Measurements from ENCODE around the gene TSHR.

The TSHR gene

DNA sequence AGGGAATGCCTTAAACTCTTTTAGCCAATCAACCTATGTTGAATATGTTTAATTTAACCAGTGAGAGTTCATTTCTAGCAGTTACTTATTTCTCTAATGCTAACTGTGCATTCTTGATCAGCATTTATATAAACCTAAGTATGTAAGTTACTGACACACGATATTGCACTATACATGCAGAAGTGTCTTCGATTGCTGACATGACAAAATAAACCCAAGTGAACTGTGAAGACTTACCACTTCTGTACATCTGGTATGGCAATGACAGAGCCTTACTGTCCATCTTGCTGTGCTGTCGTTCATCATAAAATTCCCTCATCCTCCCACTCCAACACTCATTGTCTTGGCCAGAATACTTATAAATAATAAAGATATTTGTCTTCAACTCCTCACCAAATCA, 131.8 kb downstream of the TSHR start:
- no peak for DNase-seq

DNA sequence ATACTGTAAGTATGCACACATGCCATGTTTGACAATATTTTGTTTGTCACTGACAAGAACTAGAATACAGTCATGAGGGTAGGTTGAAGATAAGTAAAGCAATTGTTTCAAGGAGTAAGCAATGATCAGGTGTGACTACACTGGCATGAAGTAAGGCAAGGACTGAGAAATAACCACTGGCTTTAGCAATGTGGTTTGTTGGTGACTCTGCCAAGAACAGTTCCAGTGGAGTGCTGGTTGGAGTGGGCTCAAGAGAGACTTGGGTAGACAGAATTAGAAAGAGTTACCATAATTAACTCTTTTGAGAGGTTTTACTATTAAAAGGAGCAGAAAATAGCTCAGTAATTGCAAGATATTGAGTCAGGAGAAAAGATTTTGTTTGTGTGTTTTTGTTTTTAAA, 135.7 kb downstream of the TSHR start:
- DNase-seq, result no peak

DNA sequence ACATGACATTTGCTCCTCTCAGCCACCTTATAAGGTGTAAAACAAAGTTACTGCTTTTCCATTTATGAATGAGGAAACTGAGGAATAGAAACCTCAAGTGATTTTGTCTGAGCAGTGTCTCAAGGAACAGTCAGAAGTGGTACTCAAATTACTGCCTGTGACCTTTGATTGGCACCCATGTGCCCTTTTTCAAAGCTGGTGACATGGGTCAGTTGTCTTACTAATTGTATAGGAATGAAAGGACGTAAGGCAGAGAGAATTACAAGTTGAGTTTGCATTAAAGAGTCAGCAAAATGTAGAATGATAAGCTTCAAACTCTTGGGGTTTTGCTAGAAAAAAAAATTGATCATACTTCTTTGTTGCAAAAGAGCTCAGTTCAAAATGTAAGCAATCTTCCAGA, 136.2 kb downstream of the TSHR start:
- DNase-seq, result no peak

DNA sequence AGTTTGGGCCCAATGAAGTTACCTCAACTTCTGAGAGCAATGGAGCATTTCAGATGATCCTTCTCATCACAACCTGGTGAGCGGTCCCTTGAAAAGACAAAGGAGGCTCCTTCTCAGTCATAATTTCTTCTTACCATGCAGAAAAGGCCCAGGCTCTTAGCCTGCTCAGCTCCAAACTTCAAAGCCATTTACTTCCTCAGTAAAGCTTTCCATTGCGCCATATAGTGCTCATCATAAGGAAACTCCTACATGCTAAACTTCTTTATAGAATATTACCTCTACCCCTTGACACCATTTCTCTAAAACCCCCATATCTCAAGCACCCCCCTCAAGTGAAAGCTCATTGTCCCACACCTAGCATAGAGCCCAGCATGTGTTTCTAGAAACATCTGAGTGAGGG, 138.2 kb downstream of the TSHR start:
- DNase-seq, result no peak

DNA sequence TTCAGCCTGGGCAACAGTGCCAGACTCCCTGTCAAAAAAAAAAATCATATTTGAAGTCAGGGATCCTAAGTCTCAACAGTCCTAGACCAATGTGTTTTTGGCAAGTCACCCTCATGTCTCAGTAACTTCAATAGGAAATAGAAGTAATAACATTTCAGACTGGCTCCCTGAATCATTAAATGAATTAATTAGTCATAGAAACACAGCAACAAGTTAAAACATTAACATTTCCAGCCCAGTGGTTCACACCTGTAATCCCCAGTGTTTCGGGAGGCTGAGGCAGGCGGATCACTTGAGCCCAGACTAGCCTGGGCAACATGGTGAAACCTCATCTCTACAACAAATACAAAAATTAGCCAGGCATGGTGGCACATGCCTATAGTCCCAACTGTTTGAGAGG, 140.1 kb downstream of the TSHR start:
- DNase-seq, result no peak

DNA sequence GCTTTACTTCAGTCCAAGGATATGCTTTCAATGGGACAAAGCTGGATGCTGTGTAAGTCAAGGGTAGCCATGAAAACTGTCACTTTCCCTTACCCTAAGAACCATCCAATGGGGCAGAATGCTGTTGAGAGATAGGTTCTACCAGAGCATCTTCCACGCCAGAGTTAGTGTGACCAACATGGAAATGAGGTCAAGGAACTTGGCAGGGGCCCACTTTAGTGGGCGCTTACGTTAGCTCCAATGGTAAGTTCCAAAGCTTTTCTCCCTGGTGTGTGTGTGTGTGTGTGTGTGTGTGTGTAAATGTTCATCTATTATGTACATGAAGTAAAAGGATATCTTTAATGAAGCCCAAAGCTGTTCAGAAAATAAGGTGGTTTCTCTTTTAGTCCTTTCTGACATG, 141.2 kb downstream of the TSHR start:
- no peak for DNase-seq

DNA sequence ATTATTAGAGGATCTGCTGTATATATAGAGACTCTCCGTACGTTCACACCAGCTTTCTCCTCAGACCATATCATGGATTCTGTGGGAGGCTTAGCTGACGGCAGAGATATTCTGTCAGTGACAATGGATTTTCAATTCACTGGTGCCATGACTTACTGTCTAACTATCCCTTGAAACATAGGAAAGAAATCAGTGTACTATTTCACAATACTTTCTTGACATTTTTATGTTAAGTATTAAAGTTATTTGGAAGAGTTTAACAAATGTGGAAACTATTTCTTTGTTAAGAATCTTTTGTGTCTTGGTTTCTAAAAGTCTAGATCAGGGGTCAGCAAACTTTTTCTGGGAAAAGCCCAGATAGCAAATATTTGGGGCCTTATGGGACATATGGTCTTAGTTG, 146.8 kb downstream of the TSHR start:
- no peak for DNase-seq

DNA sequence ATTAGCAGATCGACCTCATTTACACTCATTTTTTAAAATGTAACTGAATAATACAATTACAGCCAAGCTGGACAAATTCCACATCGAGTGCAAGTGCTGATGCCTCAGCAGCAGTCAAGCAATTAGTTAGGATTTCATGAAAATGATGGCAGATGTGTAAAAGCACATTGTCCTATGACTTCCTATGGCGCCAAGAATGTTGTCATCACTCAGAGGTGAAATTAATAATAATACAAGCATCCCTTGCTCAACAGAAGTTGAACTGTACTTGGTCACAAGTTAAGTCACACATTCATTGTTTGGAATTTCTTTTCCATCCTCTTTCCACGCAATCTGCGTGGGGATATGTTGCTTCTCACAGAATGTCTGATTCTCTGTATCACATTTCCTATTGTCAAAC, 148.0 kb downstream of the TSHR start:
- DNase-seq, result no peak

DNA sequence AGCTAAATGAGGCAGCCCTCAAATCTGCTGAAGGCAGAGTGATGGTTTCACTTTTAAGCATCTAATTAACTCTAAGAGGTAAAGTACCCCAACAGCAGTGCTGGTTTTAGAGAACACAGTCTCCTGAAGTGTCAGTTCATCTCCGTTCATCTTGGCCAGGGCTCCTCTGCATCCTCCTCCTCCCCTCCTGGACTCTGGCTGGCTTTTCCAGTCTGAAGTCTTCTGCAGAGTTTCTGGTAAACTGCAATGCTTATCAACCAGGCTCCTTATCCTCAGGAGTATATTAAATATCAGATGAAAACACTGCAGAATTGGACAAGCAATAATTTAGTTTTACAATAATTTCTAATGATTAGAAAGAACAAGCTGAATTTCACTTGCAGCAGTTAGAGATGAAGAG, 150.0 kb downstream of the TSHR start:
- DNase-seq, result no peak

DNA sequence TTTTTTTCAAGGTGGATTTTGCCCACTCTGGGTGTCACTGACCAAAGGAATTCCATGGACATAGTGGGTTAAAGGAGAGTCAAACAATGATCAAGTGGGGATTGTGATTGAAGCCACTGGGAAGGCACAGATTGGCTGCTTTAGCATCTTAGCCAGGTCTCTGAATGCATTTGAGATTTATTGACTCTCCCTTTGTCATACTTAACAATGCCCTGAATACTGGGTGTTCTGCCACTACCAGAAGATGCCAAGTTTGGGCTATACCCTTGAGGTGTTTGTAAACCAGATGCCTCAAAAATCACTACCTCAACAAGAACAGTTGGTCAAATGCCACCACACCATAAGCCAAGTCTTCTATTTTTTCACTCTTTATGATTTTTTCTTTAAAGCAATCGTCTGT, 150.5 kb downstream of the TSHR start:
- DNase-seq, result no peak

DNA sequence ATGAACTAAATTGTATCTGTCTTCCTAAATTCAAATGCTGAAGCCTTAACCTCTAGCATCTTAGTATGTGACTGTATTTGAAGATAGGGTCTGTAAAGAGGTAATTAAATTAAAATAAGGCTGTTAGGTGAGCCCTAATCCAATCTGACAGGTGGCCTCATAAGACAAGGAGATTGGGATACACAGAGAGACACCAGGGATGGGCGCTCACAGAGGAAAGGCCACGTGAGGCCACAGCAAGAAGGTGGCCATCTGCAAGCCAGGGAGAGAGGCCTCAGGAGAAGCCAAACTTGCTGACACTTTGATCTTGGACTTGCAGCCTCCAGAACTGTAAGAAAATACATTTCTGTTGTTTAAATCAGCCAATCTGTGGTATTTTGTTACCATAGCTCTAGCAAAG, 154.8 kb downstream of the TSHR start:
- no peak for DNase-seq

DNA sequence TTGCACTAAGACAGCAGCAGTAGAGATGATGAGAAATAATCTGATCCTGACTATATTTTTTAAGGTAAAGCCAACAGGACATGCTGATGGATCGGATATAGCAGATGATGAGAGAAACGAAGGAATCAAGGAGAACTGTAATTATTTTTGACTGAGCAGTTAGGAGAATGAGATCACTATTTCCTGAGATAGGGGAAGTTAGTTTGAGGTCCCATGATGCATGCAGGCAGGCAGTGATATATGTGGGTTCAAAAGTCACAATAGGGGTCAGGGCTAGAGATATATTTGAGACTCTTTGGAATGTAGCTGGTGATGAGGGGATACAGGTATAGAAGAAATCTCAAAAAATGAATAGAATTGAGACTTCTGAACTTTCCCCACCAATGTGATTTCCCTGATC, 157.8 kb downstream of the TSHR start:
- no peak for DNase-seq

DNA sequence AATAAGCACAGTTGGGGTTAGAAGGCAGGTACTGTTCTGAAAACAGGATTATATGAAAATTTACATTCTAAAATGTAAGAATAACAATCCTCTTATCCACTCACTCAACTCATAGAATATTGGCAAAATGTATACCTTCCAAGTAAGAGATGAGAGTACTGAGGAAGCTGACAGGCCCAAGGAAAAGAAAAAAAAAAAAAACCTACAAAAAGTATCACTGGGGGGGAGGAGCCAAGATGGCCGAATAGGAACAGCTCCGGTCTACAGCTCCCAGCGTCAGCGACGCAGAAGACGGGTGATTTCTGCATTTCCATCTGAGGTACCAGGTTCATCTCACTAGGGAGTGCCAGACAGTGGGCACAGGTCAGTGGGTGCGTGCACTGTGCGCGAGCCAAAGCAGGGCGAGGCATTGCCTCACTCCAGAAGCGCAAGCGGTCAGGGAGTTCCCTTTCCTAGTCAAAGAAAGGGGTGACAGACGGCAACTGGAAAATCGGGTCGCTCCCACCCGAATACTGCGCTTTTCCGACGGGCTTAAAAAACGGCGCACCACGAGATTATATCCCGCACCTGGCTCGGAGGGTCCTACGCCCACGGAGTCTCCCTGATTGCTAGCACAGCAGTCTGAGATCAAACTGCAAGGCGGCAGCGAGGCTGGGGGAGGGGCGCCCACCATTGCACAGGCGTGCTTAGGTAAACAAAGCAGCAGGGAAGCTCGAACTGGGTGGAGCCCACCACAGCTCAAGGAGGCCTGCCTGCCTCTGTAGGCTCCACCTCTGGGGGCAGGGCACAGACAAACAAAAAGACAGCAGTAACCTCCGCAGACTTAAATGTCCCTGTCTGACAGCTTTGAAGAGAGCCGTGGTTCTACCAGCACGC, 158.8 kb downstream of the TSHR start:
- peak; percentile 1 for DNase-seq

DNA sequence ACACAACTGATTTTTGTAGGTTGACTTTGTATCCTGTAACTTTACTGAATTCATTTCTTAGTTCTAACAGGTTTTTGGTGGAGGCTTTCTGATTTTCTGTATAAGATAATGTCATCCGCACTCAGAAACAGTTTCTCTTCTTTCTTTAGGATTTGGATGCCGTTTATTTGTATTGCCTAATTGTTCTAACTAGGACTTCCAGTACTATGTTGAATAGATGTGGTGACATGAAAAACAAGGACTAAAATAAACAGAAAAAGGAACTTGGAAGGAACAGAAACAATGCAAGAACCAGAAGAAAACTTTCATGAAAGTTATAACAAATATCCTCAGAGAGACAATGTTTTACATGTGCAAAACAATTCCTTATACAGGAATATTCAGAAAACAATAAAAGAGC, 165.1 kb downstream of the TSHR start:
- no peak for DNase-seq

DNA sequence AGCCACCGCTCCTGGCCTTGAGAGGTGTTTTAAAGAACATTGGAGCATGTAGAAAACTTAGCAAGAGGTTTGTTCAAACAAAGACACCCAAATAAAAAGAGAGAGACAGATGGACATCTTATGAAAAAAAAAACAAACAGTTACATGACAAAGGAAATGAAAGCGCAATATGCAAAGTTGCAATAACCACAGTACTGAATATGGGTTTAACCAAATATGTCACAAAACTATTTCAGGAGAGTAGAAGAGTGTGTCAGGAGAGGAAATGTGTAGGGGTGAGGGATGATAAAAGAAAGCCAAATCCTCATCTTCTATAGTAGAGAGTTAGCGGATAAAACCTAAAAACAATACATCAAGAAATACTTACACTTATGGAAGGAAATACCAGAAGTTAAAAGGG, 166.9 kb downstream of the TSHR start:
- no peak for DNase-seq

DNA sequence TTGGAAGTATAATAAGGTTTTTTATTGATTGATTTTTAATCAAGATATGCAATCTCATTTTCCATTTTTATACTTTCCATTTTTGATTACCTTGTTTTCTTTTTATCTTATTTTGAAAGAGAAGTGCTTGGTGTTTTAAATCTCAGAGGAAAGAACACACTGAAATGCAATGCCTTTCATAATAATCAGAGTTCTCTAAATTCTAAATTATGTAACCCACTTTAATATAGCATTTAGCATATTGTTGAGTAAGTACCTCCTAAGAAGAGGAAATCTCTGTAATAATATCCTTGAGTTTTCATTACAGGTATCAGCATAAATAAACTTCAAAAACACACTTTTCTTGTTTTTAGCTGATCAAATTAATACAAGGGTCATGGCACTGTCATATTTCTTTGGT, 168.4 kb downstream of the TSHR start:
- DNase-seq, result no peak

DNA sequence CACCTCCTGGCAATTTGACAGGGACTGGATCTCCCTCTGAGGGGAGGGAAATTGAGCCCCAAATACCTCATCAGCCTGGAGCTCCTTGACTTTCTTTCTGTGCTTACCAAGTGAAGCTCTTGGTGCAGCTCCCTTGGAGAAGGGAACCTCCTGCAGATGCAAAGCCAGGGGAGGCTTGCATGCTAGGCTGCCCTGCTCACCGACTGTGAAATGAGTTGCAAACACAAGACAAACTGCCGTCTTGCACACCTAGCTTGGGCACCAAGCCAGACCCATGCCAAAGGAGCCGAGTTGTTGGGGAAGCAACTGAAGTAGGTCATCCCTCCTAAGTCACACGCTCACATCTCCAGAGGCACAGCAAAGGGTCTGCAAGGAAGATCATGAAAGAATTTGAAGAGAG, 170.1 kb downstream of the TSHR start:
- no peak for DNase-seq

DNA sequence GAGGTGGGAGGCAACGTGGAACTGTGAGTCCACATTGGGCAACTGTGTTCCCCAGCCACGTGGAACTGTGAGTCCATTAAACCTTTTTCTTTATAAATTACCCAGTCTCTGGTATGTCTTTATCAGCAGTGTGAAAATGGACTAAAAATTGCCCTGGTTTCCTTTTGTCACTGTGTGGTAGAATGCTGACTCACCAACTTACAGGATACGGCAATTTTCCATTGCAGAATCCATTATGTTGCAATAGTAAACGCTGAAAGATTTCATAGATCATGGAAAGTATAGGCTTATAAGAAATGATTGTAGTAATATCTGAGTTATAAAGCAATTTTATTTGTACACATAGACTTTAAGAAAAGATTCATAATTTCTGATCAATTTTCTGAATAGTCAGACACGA, 172.4 kb downstream of the TSHR start:
- no peak for DNase-seq

DNA sequence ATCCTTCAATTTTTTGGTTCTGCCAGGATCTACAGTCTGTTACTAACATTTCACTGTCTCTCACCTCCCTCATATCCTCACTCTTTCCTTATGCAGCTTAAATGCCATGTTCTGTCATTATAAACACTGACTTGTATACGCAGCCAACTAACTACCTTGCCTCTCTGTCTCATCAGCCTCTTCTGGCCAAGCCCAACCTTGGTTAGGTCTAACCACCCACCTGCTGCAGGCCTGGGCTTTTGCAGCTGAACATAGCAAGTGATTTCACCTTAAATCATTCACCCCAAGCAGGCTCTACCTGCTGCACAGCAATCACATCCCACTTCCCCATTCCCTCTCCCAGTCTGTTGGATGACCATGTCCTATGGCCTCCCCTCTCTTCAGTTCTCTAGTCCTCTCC, 173.8 kb downstream of the TSHR start:
- no peak for DNase-seq

DNA sequence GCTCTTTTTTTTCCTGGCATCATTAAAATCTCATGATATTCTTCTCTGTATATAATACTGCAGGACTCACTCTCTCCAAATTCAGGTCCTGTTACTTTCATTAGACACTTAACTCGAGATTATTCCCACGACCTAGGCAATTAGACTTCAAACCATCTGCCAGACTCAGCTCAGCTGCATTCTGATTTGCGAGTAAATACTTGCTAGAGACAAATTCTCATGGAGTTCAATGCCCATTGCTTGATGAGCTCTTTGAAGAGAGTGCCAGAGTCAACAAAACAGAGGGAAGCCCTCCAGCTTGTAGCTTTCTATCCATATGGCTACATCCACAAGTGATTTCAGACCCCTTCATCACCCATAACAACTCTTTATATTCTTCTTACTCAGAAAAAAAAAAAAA, 177.0 kb downstream of the TSHR start:
- peak; percentile 25 for DNase-seq

DNA sequence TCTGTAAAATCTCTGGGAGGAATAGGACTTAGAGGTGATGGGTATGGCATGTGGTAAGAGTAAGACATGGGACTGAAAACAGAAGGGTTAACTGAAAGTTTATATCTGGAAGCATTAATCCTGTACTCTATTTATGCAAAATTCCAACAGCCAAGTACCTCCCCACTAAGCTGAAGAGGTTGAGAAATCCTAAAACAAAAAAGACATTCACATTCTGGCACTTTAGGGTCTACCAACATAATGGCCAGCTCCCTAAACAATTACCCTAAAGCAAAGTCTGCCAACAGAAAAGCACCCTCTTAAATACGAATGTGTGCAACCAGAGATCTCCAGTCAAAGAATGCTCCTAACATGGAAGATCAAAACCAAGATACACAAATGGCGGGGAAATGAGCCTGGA, 178.0 kb downstream of the TSHR start:
- no peak for DNase-seq

DNA sequence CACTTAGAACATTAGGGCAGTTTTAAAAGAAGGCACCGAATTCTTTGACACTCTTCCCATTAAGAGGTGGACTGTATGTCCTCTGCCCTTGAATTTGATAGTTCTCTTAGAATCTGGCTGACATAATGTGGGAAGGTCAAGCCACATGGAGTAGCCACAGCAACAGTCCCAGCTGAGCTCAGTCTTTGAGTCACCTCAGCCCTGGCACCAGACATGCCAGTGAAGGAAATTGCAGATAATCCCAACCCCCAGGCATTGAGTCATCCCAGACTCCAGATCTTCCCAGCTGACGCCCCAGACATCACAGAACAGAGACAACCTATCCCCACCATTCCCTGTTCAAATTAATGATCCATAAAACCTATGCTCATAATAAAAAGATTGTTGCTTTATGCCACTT, 181.9 kb downstream of the TSHR start:
- DNase-seq, result no peak

DNA sequence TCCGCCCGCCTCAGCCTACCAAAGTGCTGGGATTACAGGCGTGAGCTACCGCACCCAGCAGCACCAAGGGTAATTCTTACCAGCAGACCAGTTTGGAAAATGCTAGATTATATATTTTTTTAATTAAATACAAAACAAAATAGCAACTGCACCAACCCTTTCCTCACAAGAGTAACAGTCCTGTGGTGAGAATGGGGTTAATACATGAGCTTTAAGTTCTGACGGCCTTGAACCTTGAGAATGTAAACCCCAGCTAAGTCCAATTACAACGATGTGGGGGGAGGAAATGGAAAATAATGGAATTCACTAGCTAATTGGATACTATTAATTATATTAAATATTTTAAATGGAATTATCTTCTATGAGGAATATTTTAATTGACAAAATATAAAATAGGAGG, 183.0 kb downstream of the TSHR start:
- DNase-seq, result no peak

DNA sequence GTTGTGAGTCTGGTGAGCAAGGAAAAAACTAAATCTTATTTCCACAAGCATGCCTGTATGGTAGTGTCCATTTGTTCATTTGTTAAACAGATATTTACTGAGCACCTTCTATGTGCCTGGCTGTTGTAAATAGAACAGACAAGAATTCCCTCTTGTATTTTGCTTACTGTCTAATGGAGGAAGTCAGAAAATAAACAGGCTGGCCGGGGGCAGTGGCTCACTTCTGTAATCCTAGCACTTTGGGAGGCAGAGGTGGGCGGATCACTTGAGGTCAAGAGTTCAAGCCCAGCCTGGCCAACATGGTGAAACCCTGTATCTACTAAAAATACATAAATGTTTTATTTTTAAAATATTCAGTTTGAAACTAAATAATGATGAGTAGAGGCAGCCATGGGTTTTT, 186.0 kb downstream of the TSHR start:
- DNase-seq, result no peak

DNA sequence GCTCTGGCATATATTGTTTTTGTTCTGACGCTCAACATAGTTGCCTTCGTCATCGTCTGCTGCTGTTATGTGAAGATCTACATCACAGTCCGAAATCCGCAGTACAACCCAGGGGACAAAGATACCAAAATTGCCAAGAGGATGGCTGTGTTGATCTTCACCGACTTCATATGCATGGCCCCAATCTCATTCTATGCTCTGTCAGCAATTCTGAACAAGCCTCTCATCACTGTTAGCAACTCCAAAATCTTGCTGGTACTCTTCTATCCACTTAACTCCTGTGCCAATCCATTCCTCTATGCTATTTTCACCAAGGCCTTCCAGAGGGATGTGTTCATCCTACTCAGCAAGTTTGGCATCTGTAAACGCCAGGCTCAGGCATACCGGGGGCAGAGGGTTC, 188.4 kb downstream of the TSHR start:
- DNase-seq, result no peak

Measured in NCI-H510A treated with DMSO at 0.1 percent for 48 hours (cell line).